T-helper 17 cell (primary cell): ENCODE results near the gene MYO7A. TPM values are rescaled to one million over a fixed set of nuclear protein-coding genes. Genes with fewer than 3 reads are reported as not detected.

Experiments
- ATAC-seq: fragments of 150-1000 bp; cut with Tn5 transposase; 2 replicates; pipeline ENCODE4 v1.10.0; 2021; ENCODE audit warnings: mild to moderate bottlenecking, moderate library complexity
- DNase-seq, 3 donors: peaks; one replicate each; pipeline versions ENCODE4 v3.0.0 to v3.0.0-alpha.2; 2020 to 2021
- H3K9me3 ChIP-seq: one replicate; pipeline ENCODE4 v1.7.0; 2013; ENCODE audit warnings: low read length, mild to moderate bottlenecking; ENCODE audit not compliant: control insufficient read depth, poor library complexity, severe bottlenecking
- H3K27ac Mint-ChIP-seq: one replicate; pipeline ENCODE4 v1.8.0; 2022; ENCODE audit warnings: mild to moderate bottlenecking, moderate library complexity, mixed read lengths
- H3K27me3 Mint-ChIP-seq: one replicate; pipeline ENCODE4 v1.8.0; 2022; ENCODE audit warnings: mixed read lengths
- H3K36me3 Mint-ChIP-seq: one replicate; pipeline ENCODE4 v1.8.0; 2022; ENCODE audit warnings: low read depth, mixed read lengths
- H3K4me1 Mint-ChIP-seq: one replicate; pipeline ENCODE4 v1.8.0; 2022; ENCODE audit warnings: mild to moderate bottlenecking, mixed read lengths
- H3K4me3 Mint-ChIP-seq: one replicate; pipeline ENCODE4 v1.8.0; 2022; ENCODE audit warnings: mild to moderate bottlenecking, moderate library complexity, mixed read lengths
- total RNA-seq, 4 donors: library from RNA in 2 of 4; stranded (reverse) in 2 of 4; gene quantifications; one replicate each; pipeline ENCODE4 v1.2.3 and lab custom pipeline; 2022 to 2026

MYO7A gene
- total RNA-seq, 2 donors from 2014 or later = 0.57 to 1.7 TPM

DNA sequence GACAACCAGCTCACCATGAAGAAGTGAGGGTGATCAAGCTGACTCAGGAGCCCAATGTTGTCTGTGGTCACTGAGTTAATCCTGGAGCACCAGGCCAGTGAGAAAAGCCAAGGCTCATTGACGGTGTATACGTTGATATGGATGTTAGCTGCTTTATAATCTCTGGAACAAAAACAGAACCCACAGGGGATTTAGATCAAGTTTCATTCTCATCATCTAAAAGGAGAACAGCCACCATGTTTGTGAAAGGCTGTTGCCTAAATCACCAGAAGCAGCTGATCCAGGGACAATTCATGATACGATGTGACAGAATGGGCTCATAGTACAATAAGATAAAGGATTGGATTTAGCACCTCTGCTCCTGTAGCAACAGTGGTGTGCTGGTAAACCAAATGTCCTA is 105.0 kb downstream of the MYO7A start:
- H3K9me3 ChIP-seq = no peaks in the 10 kb centered on the region
- Mint-ChIP-seq H3K4me3 (no peak overlapping the region), H3K4me1 (no peaks in the 10 kb centered on the region), H3K27me3 (peaks cover 39% of the 10 kb centered on the region), H3K27ac (no peak overlapping the region), H3K36me3 (no peaks in the 10 kb centered on the region)
- no peak for ATAC-seq
- DNase-seq = no peak

DNA sequence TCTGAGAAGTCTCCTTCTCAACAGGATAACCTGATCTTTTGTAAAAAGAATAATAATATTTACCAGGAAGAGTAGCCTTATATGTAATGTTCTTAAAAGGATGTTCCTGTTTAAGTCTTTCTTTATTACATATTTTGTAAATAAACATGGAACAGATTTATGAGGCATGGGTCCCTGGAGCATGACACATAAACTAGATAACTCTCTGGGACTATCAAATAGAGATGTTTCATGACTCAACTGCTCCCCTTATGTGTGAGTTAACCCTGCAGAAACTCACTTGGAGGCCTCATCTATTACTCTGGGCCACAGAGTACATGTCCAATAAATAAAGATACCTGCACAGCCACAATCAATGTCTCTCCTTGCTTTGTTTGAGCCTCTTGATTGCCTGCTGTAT is 108.9 kb downstream of the MYO7A start:
- no peaks in the 10 kb centered on the region for H3K9me3 ChIP-seq
- no peak for ATAC-seq
- peaks cover 22% of the 10 kb centered on the region for H3K27me3 Mint-ChIP-seq
- DNase-seq = no peak
- H3K27ac Mint-ChIP-seq = no peak overlapping the region
- no peak overlapping the region for H3K4me3 Mint-ChIP-seq
- no peaks in the 10 kb centered on the region for H3K4me1 Mint-ChIP-seq
- no peaks in the 10 kb centered on the region for H3K36me3 Mint-ChIP-seq

DNA sequence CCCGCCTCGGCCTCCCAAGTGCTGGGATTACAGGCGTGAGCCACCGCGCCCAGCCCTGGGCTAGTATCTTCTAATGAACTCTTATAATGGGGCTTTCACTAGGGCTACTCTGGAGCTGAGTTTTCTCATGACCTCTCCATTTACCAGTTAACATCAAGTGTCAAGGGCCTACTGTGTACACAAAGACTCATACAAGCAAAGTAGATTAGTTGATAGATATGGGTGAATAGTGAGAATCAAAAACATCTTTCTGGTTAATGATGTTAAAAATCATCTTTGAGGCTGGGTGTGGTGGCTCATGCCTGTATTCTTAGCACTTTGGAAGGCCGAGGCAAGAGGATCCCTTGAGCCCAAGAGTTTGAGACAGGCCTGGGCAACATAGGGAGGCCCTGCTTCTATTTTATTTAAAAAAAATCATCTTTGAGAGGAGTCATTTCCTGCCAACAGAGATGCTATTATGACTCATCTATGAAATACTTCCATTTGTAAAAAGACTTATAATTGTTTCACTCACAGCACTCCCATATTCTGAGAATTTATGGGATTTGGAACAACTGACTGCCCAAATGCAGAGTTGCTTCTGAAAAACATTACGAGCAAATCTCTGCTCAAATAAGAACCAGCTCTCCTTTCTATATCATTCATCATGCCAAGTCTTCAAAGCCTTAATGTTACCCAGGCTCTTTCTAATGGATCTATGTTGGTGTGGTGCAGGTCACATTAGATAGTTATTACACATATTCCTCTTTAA is 116.4 kb downstream of the MYO7A start:
- ATAC-seq = no peak
- Mint-ChIP-seq H3K4me1 (no peaks in the 10 kb centered on the region), H3K27me3 (no peaks in the 10 kb centered on the region), H3K27ac (no peak overlapping the region), H3K4me3 (no peak overlapping the region), H3K36me3 (no peaks in the 10 kb centered on the region)
- DNase-seq = no peak
- no peaks in the 10 kb centered on the region for H3K9me3 ChIP-seq

- no peaks in the 10 kb centered on the region for H3K4me1 Mint-ChIP-seq
Measured at GRCh38 chr11:77249427-77249826, 121.4 kb downstream of the MYO7A start.

DNA sequence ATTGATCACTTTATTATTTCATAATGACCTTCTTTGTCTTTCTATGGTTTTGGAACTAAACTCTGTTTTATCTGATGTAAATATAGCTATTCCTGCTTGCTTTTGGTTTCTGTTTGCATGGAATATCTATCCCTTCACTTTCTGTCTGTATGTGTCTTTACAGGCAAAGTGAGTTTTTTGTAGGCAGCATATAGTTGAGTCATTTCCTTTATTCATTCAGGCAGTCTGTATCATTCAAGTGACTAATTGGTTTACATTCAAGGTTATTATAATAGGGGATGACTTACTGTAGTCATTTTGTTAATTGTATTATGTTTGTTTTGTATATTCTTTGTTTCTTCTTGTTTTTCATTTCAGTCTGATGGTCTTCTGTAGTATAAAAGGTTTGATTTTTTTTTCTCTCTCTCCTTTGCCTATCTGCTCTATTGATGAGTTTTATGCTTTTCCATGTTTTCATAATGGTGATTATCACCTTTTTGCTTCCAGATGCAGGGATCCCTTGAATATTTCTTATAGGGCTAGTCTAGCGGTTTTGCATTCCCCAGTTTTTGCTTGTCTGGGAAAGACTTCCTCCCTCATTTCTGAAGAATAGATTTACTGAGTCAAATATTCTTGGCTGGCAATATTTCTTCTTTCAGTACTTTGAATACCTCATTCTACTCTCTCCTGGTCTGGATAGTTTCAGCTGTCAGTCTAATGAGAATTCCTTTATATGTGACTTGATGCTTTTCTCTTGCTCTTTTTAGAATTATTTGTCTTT is 123.0 kb downstream of the MYO7A start:
- no peak for DNase-seq
- H3K4me3 Mint-ChIP-seq = no peak overlapping the region
- no peaks in the 10 kb centered on the region for H3K27me3 Mint-ChIP-seq
- H3K36me3 Mint-ChIP-seq = peaks cover 3% of the 10 kb centered on the region
- H3K4me1 Mint-ChIP-seq = no peaks in the 10 kb centered on the region
- ATAC-seq = no peak
- H3K9me3 ChIP-seq = no peaks in the 10 kb centered on the region
- no peak overlapping the region for H3K27ac Mint-ChIP-seq

More at GRCh38 chr11:77249427-77249826, 121.4 kb downstream of the MYO7A start:
- ATAC-seq (no peak), DNase-seq (no peak)
- H3K4me3 Mint-ChIP-seq = no peak overlapping the region
- H3K27ac Mint-ChIP-seq = no peak overlapping the region
- peaks cover 3% of the 10 kb centered on the region for H3K36me3 Mint-ChIP-seq
- no peaks in the 10 kb centered on the region for H3K27me3 Mint-ChIP-seq
- H3K9me3 ChIP-seq = no peaks in the 10 kb centered on the region

DNA sequence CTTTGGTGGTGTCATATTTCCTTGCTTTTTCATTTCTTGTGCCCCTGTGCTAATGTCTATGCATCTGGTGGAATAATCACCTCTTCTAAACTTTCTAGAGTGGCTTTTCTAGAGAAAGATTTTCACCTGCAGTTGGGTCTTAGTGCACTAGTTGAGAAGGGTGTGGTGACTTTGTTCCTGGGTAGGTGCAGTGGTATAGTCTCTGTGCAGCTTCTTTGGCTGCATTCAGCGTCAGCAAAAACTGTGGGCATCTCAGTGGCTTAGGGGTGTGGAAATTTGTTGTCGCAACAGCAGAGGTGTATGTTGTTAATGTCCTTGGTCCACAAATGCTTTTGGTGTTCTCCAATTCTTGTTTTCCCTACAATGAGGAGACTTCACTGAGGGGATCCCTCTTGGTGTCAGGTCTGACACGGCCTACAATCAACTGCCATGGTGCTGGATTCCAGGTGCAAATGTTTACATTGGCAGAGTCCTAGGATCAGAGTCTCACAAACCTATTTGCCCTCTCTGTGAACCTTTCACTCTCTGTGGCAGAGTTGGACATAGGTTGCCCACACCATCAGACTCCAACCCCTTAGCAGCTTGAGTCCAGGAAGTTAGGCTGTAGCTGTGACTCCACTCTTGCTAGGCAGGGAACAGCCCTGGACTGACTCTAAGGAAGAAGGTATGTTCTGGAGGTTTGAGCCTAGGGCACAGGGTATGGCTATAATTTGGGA is 124.7 kb downstream of the MYO7A start:
- peaks cover 7% of the 10 kb centered on the region for H3K27me3 Mint-ChIP-seq
- DNase-seq (no peak), ATAC-seq (no peak)
- peaks cover 5% of the 10 kb centered on the region for H3K36me3 Mint-ChIP-seq
- H3K4me1 Mint-ChIP-seq = no peaks in the 10 kb centered on the region
- no peaks in the 10 kb centered on the region for H3K9me3 ChIP-seq
- no peak overlapping the region for H3K4me3 Mint-ChIP-seq
- H3K27ac Mint-ChIP-seq = no peak overlapping the region

GRCh38 chr11:77253690-77254089 is 125.6 kb downstream of the MYO7A start:
- H3K4me3 Mint-ChIP-seq = no peak overlapping the region
- no peaks in the 10 kb centered on the region for H3K9me3 ChIP-seq
- H3K36me3 Mint-ChIP-seq = peaks cover 6% of the 10 kb centered on the region
- ATAC-seq = no peak
- peaks cover 15% of the 10 kb centered on the region for H3K27me3 Mint-ChIP-seq
- H3K4me1 Mint-ChIP-seq = no peaks in the 10 kb centered on the region
- H3K27ac Mint-ChIP-seq = no peak overlapping the region
- no peak for DNase-seq

DNA sequence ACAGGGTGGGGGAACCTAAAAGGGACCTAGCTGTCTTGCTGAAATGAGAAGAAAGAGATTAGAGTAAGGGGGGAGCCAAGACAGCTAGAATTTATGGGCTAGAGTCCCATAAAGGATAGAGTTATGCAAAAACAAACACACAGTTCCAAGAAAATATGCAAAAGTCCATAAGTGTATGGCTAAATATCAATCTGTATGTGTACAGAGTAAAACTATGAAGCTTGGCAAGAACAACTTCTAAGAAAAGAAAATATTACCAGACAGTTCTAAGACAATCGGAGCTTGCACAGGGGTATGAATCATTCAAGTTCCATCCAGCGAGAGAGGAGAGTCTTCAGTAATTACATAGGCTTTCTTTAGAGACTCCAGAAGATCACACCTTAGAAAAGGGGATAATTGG is 131.6 kb downstream of the MYO7A start:
- DNase-seq = no peak
- H3K4me1 Mint-ChIP-seq = no peaks in the 10 kb centered on the region
- H3K27me3 Mint-ChIP-seq = peaks cover 25% of the 10 kb centered on the region
- peaks cover 3% of the 10 kb centered on the region for H3K36me3 Mint-ChIP-seq
- H3K9me3 ChIP-seq = no peaks in the 10 kb centered on the region
- no peak for ATAC-seq
- no peak overlapping the region for H3K27ac Mint-ChIP-seq
- H3K4me3 Mint-ChIP-seq = no peak overlapping the region

GRCh38 chr11:77262803-77263202 is 134.8 kb downstream of the MYO7A start:
- DNase-seq = no peak
- no peak overlapping the region for H3K27ac Mint-ChIP-seq
- no peak for ATAC-seq
- no peaks in the 10 kb centered on the region for H3K9me3 ChIP-seq
- no peaks in the 10 kb centered on the region for H3K36me3 Mint-ChIP-seq
- no peak overlapping the region for H3K4me3 Mint-ChIP-seq
- H3K27me3 Mint-ChIP-seq = peaks cover 16% of the 10 kb centered on the region
- no peaks in the 10 kb centered on the region for H3K4me1 Mint-ChIP-seq

Other genes starting within 250 kb of the MYO7A start
- not detected for gene B3GNT6, start 93.8 kb upstream of the MYO7A start, total RNA-seq
- 1 to 10 TPM; 2.5 to 3.0 TPM for gene CAPN5, start 61.3 kb upstream of the MYO7A start, total RNA-seq
- not detected for gene OMP, start 25.4 kb upstream of the MYO7A start, total RNA-seq
- not detected for gene GDPD4, start 173.4 kb downstream of the MYO7A start, total RNA-seq